DOHH2 (cell line): ENCODE measurements around the gene CSNK1G2.

Source experiments
- EZH2phosphoT487 ChIP-seq: fragments of 200-600 bp; sonication (generic); IDR thresholded peaks from 2 replicates; pipeline ENCODE4 v1.6.1; 2017; ENCODE audit warnings: borderline replicate concordance, mild to moderate bottlenecking, antibody characterized with exemption, low read length, moderate library complexity, mixed read lengths
- TF ChIP-seq, protein P1 (sequence below): fragments of 200-600 bp; sonication (generic); IDR thresholded peaks from one replicate; pipeline ENCODE4 v1.5.1; 2014; ENCODE audit warnings: antibody characterized with exemption, mild to moderate bottlenecking, low read depth, low read length; ENCODE audit not compliant: poor library complexity, severe bottlenecking

DNA sequence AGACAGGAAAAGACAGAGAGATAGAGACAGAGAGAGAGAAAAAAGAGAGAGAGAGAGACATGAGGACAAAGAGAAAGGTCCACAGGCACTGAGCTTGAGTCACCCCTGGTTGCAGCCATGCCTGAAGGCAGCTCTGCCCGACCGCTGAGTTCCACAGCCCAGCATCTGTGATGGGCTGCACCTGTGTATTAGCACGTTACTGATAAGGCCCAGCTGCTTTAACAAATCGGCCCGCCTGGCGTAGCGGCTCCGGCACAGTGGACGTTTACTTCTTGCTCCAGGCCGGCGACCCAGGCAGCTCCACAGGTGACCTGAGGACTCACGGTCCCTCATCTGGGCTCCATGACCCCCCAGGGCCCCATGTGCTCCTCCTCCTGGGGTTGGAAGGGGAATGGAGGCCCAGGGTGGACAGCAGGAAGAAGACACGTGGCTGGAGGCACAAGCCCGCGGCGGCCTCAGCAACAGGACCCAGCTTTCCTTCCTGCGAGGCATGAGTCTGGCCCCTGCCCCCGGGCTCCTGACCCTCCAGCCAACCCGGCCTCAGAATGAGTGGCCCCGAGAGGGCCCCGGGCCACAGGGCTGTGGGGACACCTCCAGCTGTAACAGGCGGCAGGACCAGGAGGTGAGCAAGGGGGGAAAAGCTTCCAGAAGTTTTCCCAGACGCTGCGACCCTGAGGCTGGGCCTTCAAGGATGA, 3.9 kb upstream of the CSNK1G2 start:
- TF ChIP-seq, protein P1, sequence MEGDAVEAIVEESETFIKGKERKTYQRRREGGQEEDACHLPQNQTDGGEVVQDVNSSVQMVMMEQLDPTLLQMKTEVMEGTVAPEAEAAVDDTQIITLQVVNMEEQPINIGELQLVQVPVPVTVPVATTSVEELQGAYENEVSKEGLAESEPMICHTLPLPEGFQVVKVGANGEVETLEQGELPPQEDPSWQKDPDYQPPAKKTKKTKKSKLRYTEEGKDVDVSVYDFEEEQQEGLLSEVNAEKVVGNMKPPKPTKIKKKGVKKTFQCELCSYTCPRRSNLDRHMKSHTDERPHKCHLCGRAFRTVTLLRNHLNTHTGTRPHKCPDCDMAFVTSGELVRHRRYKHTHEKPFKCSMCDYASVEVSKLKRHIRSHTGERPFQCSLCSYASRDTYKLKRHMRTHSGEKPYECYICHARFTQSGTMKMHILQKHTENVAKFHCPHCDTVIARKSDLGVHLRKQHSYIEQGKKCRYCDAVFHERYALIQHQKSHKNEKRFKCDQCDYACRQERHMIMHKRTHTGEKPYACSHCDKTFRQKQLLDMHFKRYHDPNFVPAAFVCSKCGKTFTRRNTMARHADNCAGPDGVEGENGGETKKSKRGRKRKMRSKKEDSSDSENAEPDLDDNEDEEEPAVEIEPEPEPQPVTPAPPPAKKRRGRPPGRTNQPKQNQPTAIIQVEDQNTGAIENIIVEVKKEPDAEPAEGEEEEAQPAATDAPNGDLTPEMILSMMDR, result no peak
- no peak for TF ChIP-seq EZH2phosphoT487
